Activated effector memory CD4-positive, alpha-beta T cell treated with Interleukin-2 at 50 U/mL for 16 hours (primary cell): ENCODE results near the gene MCF2L2.

ENCODE experiments used
- DNase-seq: peaks from one replicate; pipeline ENCODE4 v3.0.0-alpha.2; 2020

Gene MCF2L2

DNA sequence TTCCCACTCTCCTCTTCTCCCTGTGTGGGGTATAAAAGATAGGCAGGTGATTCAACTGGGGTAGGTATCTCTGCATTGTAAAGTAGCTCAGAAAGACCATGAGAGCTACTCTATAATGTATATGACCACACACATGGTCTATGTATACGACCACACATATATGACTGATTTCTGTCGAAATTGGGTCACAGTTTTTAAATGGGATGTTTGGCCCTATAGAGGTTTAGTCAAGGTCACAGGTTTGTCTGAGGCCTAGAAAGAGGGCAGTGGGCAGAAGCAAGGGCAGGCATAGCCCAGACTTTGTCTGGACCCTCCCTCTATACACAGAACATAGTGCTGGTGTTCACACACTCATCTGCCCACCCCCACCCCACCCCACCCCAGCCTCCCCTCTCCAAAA, 270.3 kb downstream of the MCF2L2 start:
- DNase-seq, result no peak

DNA sequence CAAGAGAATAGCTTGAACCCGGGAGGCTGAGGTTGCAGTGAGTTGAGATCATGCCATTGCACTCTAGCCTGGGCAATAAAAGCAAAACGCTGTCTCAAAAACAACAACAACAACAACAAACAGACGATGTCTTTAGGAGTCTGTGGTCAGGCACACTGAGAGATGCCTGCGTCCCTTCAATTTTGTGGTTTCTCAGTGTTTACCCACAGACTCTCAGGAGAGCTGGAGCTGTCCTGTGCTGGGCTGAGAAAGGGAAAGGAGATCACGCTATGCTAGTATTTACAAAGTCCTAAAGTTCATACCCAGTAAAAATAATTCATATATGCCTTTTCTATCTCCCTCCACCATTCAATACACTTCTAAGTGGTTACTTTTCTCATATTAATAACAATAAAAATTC, 272.2 kb downstream of the MCF2L2 start:
- no peak for DNase-seq

DNA sequence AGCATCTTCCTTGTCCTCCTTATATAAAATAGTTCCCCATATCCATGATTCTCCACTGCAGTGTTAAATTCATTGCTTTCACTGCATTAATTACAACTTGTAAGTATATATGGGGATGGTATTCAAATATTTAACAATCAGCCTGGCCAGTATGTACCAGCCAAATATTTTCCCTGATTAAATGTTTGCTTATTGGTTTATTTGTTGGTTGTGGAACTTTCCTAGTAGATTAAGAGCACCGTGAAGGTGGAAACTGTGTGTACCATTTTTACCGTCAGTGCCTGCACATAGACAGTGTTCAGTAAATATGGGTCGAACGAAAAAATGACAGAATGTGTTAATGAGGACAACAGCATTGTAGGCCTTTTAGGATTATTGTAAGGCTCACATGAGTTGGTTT, 272.9 kb downstream of the MCF2L2 start:
- DNase-seq, result no peak

DNA sequence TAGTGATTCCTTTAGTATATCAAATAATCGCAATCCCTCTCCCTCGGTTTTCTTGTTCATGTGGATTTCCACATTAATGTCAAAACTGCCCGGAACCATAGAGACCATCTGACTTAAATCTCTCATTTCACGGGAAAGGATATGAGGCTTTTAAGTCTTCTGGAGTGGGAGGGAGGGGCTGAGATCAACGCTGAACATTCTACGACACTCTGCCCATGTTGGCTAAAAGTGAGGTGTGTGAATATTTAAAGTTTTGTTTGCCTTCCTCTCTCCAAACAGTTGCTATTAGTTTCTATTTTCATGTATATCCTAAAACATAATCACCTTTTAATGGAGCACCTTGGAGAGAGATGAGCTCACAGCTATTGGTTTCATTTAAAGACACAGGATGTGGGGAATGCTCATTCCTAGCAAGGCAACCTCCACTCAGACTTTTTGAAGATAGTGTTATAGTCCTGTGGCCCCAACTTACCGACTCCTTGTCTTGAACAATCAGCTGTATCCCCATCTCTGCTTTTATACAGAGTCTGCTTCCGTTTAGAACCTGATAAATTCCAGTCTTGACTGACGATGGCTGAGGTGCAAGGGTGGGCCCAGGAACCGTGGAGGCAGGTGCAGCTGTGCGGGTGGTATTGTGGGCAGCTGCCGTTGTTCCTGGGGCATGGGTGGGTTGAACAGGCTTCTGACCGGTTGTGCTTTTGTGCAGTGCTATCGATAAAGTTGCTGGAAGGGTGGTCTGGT, 275.0 kb downstream of the MCF2L2 start:
- DNase-seq, result no peak

DNA sequence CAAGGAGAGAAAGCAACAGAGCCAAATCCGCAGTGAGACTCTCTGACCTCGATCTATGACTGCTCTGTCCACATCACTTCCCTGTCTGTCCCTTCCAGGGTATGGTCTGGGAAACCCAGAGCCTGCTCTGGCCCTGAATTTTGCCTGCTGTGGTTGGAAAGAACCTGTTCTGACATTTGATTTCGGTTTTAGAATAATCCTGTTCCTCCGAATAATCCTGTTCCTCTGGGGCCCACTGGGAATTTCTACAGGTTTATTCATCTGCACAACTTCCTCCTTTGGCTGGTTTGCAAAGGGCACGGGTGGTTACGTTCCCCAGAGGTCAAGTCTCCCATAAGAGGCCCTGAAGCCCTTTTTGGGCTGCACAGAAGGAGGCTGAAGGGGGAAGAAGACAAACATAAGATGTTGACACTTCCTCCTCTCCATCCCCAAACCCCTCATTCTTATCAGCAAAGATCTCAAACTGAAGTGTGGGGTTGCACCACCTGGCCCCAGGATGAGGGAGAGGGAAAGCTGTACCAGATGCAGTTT, 276.5 kb downstream of the MCF2L2 start:
- no peak for DNase-seq

DNA sequence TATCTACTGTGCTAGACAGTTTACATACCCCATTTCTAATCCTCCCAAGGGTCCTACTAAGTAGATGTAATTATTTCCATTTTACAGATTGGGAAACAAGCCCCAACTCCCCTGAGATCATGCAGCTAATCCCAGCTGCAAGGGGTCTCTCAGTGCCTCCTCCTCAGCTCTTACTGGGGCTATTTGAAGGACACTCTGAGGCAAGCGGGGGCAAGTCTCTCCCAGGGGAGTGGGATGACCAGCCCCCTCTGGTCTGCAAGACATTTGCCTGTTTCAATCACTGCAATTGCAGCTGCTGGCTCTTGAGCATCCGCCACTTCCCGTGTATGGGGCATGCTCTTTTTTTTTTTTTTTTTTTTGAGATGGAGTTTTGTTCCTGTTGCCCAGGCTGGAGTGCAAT, 277.3 kb downstream of the MCF2L2 start:
- no peak for DNase-seq

DNA sequence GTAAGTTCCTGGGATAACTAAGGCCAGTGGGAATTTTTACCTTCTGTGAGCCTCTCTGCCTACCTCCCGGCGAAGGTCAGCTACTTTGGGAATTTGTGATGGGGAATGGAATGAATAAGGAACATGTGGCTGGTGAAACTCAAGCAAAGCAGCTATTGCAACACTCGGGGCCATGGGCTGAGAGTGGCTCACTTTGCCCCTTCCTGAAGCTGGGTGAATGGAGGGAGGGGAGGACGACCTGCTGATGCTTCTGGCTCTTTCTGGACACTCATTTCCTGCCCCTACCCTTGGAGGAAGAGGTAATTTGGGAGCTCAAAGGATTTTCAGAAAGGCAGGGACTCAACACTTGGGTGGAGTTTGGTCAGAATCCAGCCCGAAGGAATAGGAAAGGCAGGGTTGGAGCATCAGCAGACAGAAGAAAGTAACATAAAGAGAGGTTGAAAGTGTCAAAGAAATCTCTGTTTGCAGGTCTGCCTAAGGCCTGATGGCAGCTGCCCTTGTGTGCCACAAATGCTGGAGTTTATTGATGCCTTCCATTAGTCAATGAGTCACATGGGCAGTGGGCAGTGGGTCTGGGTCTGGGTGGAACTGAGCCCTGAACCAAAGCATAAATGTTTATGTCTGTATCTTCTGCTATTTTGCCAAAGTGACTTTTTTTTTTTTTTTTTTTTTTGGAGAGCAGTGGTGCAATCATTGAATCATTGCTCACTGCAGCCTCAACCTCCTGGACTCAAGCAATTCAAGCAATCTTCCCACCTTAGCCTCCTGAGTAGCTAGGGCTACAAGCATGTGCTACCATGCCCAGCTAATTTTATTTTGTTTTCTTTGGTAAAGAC, 278.3 kb downstream of the MCF2L2 start:
- no peak for DNase-seq

DNA sequence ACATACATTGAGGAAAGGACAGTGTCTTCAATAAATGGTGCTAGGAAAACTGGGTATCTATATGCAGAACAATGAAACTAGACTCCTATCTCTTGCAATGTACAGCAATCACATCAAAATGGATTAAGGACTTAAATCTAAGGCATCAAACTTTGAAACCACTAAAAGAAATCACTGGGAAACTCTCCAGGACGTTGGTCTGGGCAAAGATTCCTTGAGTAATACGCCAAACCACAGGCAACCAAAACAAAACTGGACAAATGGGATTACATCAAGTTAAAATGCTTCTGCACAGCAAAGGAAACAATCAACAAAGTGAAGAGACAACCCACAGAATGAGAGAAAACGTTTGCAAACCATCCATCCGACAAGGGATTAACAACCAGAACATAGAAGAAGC, 280.4 kb downstream of the MCF2L2 start:
- DNase-seq, result no peak

DNA sequence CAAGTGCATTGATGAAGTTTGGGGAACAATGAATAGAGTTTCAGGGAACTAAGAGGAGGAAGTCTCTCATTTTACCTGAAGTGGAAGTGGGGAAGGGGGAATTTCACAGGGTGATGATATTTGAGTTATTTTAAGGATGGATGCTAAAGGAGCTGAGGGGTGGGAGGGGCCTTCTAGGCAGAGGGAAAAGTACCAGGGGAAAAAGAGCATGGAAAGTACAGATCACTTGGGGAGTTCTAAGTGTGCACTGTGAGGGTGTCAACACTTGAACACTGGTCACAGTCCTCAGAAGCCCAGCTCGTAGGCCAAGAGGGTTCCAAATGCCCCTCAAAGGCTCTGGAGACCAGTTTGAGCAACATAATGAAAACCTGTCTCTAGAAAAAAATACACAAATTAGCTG, 284.1 kb downstream of the MCF2L2 start:
- no peak for DNase-seq

DNA sequence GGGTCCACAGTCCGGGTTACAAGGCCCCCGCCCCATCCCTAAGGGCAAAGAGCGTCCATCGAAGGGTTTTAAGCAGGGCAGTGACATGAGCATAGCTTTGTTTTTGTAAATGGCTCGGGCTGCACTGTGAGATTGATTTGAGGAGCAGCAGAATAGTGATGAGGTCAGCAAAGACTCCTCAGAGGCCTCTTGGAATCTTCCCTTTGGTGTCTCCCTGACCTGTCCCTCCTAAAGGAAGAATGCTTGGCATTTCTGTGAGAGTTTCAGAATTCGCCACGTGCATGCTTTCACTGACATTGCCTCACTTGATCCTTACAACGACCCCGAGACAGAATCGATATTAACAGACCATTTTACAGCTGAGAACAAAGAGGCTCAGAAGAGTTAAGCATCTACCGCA, 286.2 kb downstream of the MCF2L2 start:
- no peak for DNase-seq

DNA sequence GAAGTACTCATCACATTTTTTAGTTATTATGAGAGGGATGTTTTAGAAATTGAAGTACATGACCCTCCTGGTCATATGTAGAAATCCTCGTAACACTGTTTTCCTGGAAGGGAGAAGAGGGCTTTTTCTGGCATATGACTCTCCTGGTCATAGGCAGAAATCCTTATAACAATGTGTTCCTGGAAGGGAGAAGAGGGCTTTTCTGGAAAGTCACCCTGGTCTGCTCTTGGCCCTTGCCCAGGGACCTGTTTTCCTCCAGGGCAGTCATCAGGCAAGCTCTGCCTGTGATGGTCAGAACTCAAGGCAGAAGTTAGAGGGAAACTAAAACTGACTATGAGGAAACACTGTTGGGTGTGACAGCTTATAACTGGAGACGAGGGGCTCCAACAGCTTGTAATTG, 293.6 kb downstream of the MCF2L2 start:
- DNase-seq, result no peak

DNA sequence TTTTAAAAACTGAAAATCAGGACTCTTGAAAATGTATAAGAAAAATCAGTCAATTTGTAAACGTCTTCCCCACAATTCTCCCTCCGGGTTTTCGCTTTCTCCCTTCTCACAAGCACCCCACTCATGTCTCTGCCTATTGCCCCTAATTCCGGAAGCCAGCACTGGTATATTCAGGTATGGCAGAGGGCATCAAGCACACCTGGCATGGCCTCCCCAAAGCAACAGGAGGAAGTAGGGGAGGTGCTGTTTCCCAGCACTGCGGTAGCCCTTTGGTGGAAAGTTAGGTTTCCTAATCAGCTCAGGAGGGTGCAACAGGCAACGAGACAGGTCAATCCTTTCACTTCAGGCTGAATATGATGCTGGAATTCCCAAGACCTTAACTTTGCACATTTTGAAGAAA, 296.0 kb downstream of the MCF2L2 start:
- DNase-seq, result no peak

DNA sequence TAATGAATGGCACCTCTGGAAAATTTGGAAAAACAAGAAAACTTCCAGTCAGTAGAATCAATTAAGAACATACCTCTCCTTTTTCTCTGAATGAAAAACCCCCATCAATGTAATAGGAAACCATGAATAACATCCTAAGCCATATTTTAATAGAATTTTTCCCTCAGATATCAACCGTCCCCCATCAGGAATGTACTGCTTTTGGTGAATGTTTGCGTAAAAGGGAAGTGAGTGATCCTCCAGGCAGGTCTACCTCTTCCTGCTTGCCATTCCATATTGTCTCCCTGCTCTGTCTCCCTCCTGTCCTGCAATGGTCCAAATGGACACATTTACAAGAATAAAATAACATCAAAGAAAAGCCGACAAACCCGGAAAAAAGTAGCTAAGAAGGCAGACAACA, 296.7 kb downstream of the MCF2L2 start:
- no peak for DNase-seq

DNA sequence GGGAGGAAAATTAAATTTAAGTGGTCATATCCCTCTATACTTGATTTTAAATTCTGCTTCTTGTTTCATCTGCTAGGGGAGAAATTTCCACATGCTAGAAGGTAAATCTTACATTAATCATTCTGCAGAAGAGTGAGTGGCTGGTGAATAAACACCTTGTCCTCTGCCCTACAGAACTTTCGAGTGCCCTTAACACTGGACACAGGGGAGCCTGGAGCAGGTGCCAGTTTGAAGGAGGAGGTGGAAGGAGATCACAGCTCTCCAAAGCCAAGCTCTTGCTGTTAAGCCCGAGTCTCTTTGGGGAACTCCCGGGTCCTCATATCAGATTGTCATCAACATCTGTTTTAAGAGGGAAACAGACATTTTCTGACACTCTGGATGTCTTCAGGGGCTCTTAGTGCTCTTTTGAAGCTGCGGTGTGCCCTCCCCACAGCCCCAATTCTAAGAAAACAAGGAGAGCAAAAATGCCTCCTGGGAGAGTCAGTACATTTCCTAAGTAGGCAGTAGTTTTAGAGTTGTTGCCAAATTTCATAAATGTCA, 297.2 kb downstream of the MCF2L2 start:
- no peak for DNase-seq

DNA sequence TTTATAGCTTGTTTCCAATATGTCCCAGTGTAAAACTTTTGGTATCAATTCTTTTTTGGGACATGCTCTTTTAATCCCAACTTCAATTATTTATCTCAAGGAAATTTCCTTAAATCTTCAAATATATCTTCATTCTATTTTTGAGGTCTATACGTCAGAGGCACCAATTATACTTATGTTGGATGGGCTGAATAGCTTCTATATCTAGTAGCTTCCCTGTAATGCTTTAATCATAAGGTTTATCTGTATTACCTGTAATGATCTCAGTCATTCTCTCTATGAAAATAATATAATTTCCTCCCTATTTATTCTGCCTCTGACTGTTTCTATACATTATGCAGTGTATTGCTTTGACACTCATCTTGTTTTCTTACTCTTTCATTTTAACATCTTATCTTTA, 299.2 kb downstream of the MCF2L2 start:
- no peak for DNase-seq

DNA sequence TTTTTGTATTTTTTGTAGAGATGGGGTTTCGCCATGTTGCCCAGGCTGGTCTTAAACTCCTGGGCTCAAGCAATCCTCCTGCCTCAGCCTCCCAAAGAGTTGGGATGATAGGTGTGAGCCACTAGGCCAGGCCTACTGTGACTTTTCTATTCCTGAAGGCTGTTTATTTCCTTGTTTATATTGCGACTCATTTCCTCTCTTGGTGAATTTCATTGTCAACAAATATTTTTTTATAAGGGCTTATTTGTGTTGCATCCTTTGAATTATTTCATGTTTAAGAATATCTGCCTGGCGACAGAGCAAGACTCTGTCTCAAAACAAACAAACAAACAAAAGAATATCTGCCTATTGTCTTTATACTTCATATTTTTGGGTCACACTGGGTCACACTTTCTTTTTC, 299.7 kb downstream of the MCF2L2 start:
- DNase-seq, result no peak
